DND-41 (cell line): ENCODE measurements around the gene FAP.

Experiments
- ATAC-seq: fragments of 200-7000 bp; cut with Tn5 transposase; 3 replicates; pipeline ENCODE4 v1.9.1; 2021; ENCODE audit warnings: low read depth; ENCODE audit not compliant: insufficient read depth
- DNase-seq: peaks from one replicate; pipeline ENCODE4 v3.0.0-alpha.2; 2020
- H2AFZ ChIP-seq: 2 replicates; pipeline ENCODE4 v1.6.0; 2012; ENCODE audit warnings: low read depth, low read length
- H3K27ac ChIP-seq: 2 replicates; pipeline ENCODE4 v1.5.1; 2012; ENCODE audit warnings: low read length, inconsistent platforms
- H3K27me3 ChIP-seq: fragments of 200-600 bp; sonication (generic); 2 replicates; pipeline ENCODE4 v1.6.0; 2012; ENCODE audit warnings: low read length, mild to moderate bottlenecking, inconsistent platforms; ENCODE audit not compliant: insufficient read depth, poor library complexity
- H3K36me3 ChIP-seq: 2 replicates; pipeline ENCODE4 v1.5.1; 2012; ENCODE audit warnings: low read length, inconsistent platforms; ENCODE audit not compliant: insufficient read depth
- H3K4me1 ChIP-seq: 2 replicates; pipeline ENCODE4 v1.5.1; 2012; ENCODE audit warnings: mild to moderate bottlenecking, low read length; ENCODE audit not compliant: insufficient read depth
- H3K4me2 ChIP-seq: 2 replicates; pipeline ENCODE4 v1.6.0; 2012; ENCODE audit warnings: mild to moderate bottlenecking, moderate library complexity, low read length, inconsistent platforms; ENCODE audit not compliant: insufficient read depth
- H3K4me3 ChIP-seq, 2 experiments: fragments of 200-600 bp in 1 of 2; shearing (Covaris generic) in 1 of 2; 2 replicates each; pipeline ENCODE4 v1.5.1; 2012 to 2016; ENCODE audit warnings: inconsistent platforms in 2 of 2, low read length in 2 of 2, mild to moderate bottlenecking in 2 of 2, low read depth in 1 of 2, moderate library complexity in 1 of 2
- H3K79me2 ChIP-seq: 2 replicates; pipeline ENCODE4 v1.6.0; 2012; ENCODE audit warnings: low read length, inconsistent platforms; ENCODE audit not compliant: insufficient read depth
- H3K9ac ChIP-seq: 2 replicates; pipeline ENCODE4 v1.6.0; 2012; ENCODE audit warnings: low read depth, mild to moderate bottlenecking, inconsistent platforms, low read length, moderate library complexity
- H3K9me3 ChIP-seq: 2 replicates; pipeline ENCODE4 v1.5.1; 2012; ENCODE audit warnings: low read length, moderate library complexity, mild to moderate bottlenecking, inconsistent platforms; ENCODE audit not compliant: insufficient read depth, severe bottlenecking
- H4K20me1 ChIP-seq: 2 replicates; pipeline ENCODE4 v1.6.0; 2012; ENCODE audit warnings: low read length; ENCODE audit not compliant: insufficient read depth
- EZH2 ChIP-seq: IDR thresholded peaks from 3 replicates; pipeline ENCODE4 v1.6.1; 2012; ENCODE audit warnings: borderline replicate concordance, low read depth, mild to moderate bottlenecking, moderate library complexity, low read length, inconsistent platforms; ENCODE audit not compliant: severe bottlenecking
- TF ChIP-seq, protein P1 (sequence below): IDR thresholded peaks from 2 replicates; pipeline ENCODE4 v1.5.1; 2012; ENCODE audit warnings: borderline replicate concordance, low read length, moderate library complexity, mild to moderate bottlenecking; ENCODE audit not compliant: poor library complexity, severe bottlenecking; ENCODE audit errors: extremely low read depth

FAP gene

DNA sequence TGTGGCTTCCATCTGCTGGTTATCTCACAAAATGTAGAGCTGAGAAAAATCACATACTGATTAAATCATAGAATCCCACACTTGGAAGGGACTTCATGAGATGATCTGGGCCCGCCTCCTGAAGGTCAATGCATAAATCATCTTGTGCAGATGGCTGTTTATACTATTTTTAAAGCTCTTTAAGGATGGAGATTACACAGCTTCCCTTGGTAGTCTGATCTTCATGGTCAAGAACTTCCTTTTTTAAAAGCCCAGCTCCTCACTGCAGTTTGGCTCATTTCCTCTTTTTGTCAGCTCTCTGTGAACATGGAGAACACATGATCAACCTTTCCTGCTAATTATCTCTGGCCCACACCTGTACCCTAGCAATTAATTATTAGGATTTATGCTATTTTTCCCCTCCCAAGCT lies 117.1 kb downstream of the FAP start:
- H3K9me3 ChIP-seq: no peaks in the 10 kb centered on the region
- DNase-seq (no peak), ATAC-seq (no peak)
- TF ChIP-seq, protein P1, sequence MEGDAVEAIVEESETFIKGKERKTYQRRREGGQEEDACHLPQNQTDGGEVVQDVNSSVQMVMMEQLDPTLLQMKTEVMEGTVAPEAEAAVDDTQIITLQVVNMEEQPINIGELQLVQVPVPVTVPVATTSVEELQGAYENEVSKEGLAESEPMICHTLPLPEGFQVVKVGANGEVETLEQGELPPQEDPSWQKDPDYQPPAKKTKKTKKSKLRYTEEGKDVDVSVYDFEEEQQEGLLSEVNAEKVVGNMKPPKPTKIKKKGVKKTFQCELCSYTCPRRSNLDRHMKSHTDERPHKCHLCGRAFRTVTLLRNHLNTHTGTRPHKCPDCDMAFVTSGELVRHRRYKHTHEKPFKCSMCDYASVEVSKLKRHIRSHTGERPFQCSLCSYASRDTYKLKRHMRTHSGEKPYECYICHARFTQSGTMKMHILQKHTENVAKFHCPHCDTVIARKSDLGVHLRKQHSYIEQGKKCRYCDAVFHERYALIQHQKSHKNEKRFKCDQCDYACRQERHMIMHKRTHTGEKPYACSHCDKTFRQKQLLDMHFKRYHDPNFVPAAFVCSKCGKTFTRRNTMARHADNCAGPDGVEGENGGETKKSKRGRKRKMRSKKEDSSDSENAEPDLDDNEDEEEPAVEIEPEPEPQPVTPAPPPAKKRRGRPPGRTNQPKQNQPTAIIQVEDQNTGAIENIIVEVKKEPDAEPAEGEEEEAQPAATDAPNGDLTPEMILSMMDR: no peak
- TF ChIP-seq EZH2: no peak
- peaks cover 41% of the 10 kb centered on the region for H3K4me1 ChIP-seq
- no peaks in the 10 kb centered on the region for H3K36me3 ChIP-seq
- no peak overlapping the region for H3K4me2 ChIP-seq
- H2AFZ ChIP-seq: no peak overlapping the region
- 0 out of 2 replicates have a peak overlapping the region, but pooled peaks have one; percentile 37 for H3K27ac ChIP-seq
- no peaks in the 10 kb centered on the region for H3K27me3 ChIP-seq
- H3K79me2 ChIP-seq: no peaks in the 10 kb centered on the region
- no peak overlapping the region for H3K9ac ChIP-seq
- no peaks in the 10 kb centered on the region for H4K20me1 ChIP-seq
- H3K4me3 ChIP-seq: no peak overlapping the region

- Histone ChIP-seq H4K20me1 (no peaks in the 10 kb centered on the region), H3K9me3 (no peaks in the 10 kb centered on the region), H3K27ac (0 out of 2 replicates have a peak overlapping the region, but pooled peaks have one; percentile 22), H3K36me3 (no peaks in the 10 kb centered on the region), H3K4me2 (no peak overlapping the region), H3K27me3 (no peaks in the 10 kb centered on the region), H3K4me1 (peaks cover 50% of the 10 kb centered on the region), H3K4me3 (no peak overlapping the region), H3K9ac (no peak overlapping the region), H3K79me2 (no peaks in the 10 kb centered on the region), H2AFZ (no peak overlapping the region)
- TF ChIP-seq, protein P1: no peak
- TF ChIP-seq EZH2: no peak
- ATAC-seq (no peak), DNase-seq (no peak)
Measured at GRCh38 chr2:162125138-162125537, 118.1 kb downstream of the FAP start.

- no peaks in the 10 kb centered on the region for H3K27me3 ChIP-seq
- H3K79me2 ChIP-seq: no peaks in the 10 kb centered on the region
- no peak overlapping the region for H3K4me3 ChIP-seq
- no peaks in the 10 kb centered on the region for H4K20me1 ChIP-seq
- no peak for DNase-seq
- H3K27ac ChIP-seq: peak overlapping the region; percentile 67
- no peak overlapping the region for H3K9ac ChIP-seq
- no peak overlapping the region for H3K4me2 ChIP-seq
- peaks cover 61% of the 10 kb centered on the region for H3K4me1 ChIP-seq
- TF ChIP-seq, protein P1: peak; percentile 93
- no peak for TF ChIP-seq EZH2
- peak; percentile 68 for ATAC-seq
- no peaks in the 10 kb centered on the region for H3K9me3 ChIP-seq
- peak overlapping the region; percentile 49; the same call in 1 of the 2 replicates for H2AFZ ChIP-seq
- no peaks in the 10 kb centered on the region for H3K36me3 ChIP-seq
Measured at GRCh38 chr2:162123806-162124758, 119.2 kb downstream of the FAP start.
